Upper lobe of left lung (tissue), 6 donors: ENCODE results near the gene ITSN2. TPM values are rescaled to one million over a fixed set of nuclear protein-coding genes. Genes with fewer than 3 reads are reported as not detected.

Experiments used
- ATAC-seq, 2 donors: fragments of 200-7000 bp; cut with Tn5 transposase; one replicate each; pipeline ENCODE4 v1.9.1; 2022; ENCODE audit warnings: mild to moderate bottlenecking in 2 of 2, moderate library complexity in 2 of 2; ENCODE audit not compliant: low FRiP score in 2 of 2
- DNase-seq, 2 donors: peaks; one replicate each; pipeline ENCODE4 v3.0.0-alpha.2; 2019 to 2020
- H3K27ac ChIP-seq, 4 donors: fragments of 200-600 bp; sonication (generic); one replicate each; pipeline ENCODE4 v1.5.1; 2016 to 2019
- H3K27me3 ChIP-seq, 4 donors: fragments of 200-600 bp; sonication (generic); one replicate each; pipeline ENCODE4 v1.5.1; 2017 to 2019
- H3K36me3 ChIP-seq, 4 donors: fragments of 200-600 bp; sonication (generic); one replicate each; pipeline ENCODE4 v1.5.1; 2016 to 2019
- H3K4me1 ChIP-seq, 4 donors: fragments of 200-600 bp; sonication (generic); one replicate each; pipeline ENCODE4 v1.5.1; 2018 to 2019
- H3K4me3 ChIP-seq, 4 donors: fragments of 200-600 bp; sonication (generic); one replicate each; pipeline ENCODE4 v1.5.1; 2017 to 2019; ENCODE audit warnings: mild to moderate bottlenecking in 2 of 4, moderate library complexity in 1 of 4
- H3K9me3 ChIP-seq, 4 donors: fragments of 200-600 bp; sonication (generic); one replicate each; pipeline ENCODE4 v1.5.1; 2018 to 2019
- EP300 ChIP-seq, 4 donors: sonication (generic); formaldehyde crosslinking; IDR thresholded peaks; one replicate each; pipeline ENCODE4 v1.5.1; 2017; ENCODE audit warnings: antibody characterized with exemption in 4 of 4, control low read depth in 2 of 4
- POLR2A ChIP-seq, 4 donors: fragments of 450-650 bp; IDR thresholded peaks; one replicate each; pipeline ENCODE4 v1.5.1; 2016 to 2017; ENCODE audit warnings: antibody characterized with exemption in 4 of 4, mild to moderate bottlenecking in 2 of 4
- POLR2AphosphoS5 ChIP-seq, 2 donors: sonication (generic); formaldehyde crosslinking; IDR thresholded peaks; one replicate each; pipeline ENCODE4 v1.5.1; 2017; ENCODE audit warnings: antibody characterized with exemption in 2 of 2
- WGBS, 2 donors: methylation state at CpG; one replicate each; pipeline ENCODE4 v1.1.5; 2017 to 2018; 5-methylcytosine and 5-hydroxymethylcytosine counted together
- total RNA-seq, 6 donors: library from RNA; depleted of rRNA in 4 of 6; stranded (reverse); fragments of >200 nt in 4 of 6; gene quantifications; one replicate each; pipeline versions ENCODE4 v1.1.0 to v1.2.1, GENCODE V29; 2016 to 2021
- TF ChIP-seq, protein P1 (sequence below), 6 experiments: fragments of 450-650 bp in 4 of 6; fragments of 200-600 bp in 2 of 6; sonication (generic) in 2 of 6; IDR thresholded peaks; one replicate each; pipeline ENCODE4 v1.5.1; 2016 to 2019; ENCODE audit warnings: antibody characterized with exemption in 6 of 6
- donor health status: DM: no; HTN: no; CAD: no; lungs with moderate emphysema.
- donor health status: DM: no; HTN: yes; CAD: no; lungs with severe emphysema.

The ITSN2 gene
- total RNA-seq, 6 donors from 2014 or later = 73.4 to 119 (median 91.3) TPM

DNA sequence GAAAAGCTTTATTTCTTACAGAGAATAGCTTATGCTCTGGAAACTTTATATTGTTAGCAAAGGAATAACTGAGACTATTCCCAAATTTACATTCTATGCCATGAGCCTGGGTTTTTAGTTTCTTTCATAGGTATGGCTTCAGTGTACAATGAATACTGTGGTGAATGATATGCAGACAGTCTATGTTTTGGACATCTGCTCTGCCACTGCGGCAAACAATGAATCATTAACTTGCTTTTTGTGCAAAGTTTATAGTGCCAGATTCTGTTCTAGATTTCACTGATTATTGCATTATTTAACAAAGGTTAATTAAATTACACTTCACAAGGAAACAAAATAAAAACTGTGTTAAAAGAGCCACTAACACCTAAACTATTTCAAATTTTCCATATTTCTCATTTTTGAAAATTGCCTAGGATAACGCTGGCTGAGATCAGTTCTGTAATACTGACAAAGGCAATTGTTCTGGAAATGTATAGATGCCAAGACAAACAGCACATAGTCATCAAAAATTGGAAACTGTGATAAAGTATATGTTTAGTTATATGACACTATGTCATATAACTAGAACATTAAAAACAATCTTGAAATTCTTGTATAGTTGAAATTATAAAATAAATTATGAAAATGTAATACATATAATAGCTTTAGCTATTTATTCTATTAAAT, 74.7 kb downstream of the ITSN2 start:
- TF ChIP-seq EP300 (IDR thresholded peaks at IDR 0.05) (no peak), POLR2A (IDR thresholded peaks at IDR 0.05) (no peak), POLR2AphosphoS5 (IDR thresholded peaks at IDR 0.05) (no peak)
- TF ChIP-seq, protein P1, sequence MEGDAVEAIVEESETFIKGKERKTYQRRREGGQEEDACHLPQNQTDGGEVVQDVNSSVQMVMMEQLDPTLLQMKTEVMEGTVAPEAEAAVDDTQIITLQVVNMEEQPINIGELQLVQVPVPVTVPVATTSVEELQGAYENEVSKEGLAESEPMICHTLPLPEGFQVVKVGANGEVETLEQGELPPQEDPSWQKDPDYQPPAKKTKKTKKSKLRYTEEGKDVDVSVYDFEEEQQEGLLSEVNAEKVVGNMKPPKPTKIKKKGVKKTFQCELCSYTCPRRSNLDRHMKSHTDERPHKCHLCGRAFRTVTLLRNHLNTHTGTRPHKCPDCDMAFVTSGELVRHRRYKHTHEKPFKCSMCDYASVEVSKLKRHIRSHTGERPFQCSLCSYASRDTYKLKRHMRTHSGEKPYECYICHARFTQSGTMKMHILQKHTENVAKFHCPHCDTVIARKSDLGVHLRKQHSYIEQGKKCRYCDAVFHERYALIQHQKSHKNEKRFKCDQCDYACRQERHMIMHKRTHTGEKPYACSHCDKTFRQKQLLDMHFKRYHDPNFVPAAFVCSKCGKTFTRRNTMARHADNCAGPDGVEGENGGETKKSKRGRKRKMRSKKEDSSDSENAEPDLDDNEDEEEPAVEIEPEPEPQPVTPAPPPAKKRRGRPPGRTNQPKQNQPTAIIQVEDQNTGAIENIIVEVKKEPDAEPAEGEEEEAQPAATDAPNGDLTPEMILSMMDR (IDR thresholded peaks at IDR 0.05) = no peak
- no peaks in the 10 kb centered on the region for H3K27me3 ChIP-seq
- no peaks in the 10 kb centered on the region for H3K9me3 ChIP-seq
- no peaks in the 10 kb centered on the region for H3K4me1 ChIP-seq
- H3K27ac ChIP-seq = no peak overlapping the region
- H3K36me3 ChIP-seq = peaks cover 0 to 60% (median 13%) of the 10 kb centered on the region in 4 donors
- no peak for DNase-seq
- no peak for ATAC-seq
- 93 to 94% methylated on average over 2 of the region's 2 CpGs for WGBS, 2 donors
- no peak overlapping the region for H3K4me3 ChIP-seq

DNA sequence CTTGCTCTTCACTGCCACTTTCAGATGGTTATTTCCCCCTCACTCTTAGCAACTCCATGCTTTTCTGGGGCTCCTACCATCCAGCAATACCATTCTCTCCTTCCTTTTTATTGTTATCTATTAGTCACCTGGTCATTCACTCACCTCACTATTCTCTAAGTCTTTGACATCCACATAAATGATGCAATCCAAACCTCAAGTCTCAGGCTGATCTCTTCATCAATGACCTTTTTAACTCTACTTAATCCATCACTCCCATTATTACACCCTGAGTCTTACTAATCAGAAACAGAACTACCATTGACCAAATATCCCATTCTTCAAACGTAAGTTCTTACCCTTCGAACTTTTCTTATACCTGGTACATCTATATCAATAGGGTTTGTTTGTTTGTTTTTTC, 79.7 kb downstream of the ITSN2 start:
- TF ChIP-seq, protein P1 (IDR thresholded peaks at IDR 0.05) = no peak
- TF ChIP-seq POLR2AphosphoS5 (IDR thresholded peaks at IDR 0.05) (no peak), POLR2A (IDR thresholded peaks at IDR 0.05) (no peak), EP300 (IDR thresholded peaks at IDR 0.05) (no peak)
- 98 to 100% methylated on average over 2 of the region's 2 CpGs for WGBS, 2 donors
- H3K27me3 ChIP-seq = no peaks in the 10 kb centered on the region
- DNase-seq = no peak
- H3K9me3 ChIP-seq = no peaks in the 10 kb centered on the region
- ATAC-seq = no peak
- H3K27ac ChIP-seq = no peak overlapping the region
- peaks cover 0 to 46% (median 8%) of the 10 kb centered on the region in 4 donors for H3K36me3 ChIP-seq
- H3K4me3 ChIP-seq = no peak overlapping the region
- peaks cover 8 to 17% (median 10%) of the 10 kb centered on the region in 4 donors for H3K4me1 ChIP-seq

DNA sequence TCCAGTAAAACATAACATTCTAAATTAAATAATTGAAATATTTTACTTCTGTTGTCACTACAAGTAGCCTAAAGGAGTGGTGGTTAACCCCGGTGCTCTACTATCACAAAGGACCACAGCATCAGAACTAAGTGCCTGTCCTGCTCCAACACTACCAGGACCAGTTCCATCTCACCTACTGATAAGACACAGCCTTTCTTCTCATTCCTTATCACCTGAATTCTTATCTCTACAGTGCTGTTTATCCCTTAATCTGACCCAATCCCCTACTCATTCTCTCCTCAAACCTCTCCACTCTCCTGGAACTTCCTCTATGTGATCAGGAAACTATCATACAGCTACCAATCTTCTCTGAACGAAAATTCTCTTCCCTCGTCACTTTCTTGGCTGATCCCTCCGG, 80.2 kb downstream of the ITSN2 start:
- Histone ChIP-seq H3K27ac (no peak overlapping the region), H3K27me3 (no peaks in the 10 kb centered on the region), H3K4me1 (peaks cover 8 to 17% (median 10%) of the 10 kb centered on the region in 4 donors), H3K9me3 (no peaks in the 10 kb centered on the region), H3K4me3 (no peak overlapping the region), H3K36me3 (peaks cover 0 to 46% (median 7%) of the 10 kb centered on the region in 4 donors)
- WGBS, 2 donors = 86 to 90% methylated on average over 4 of the region's 4 CpGs
- DNase-seq = no peak
- TF ChIP-seq EP300 (IDR thresholded peaks at IDR 0.05) = no peak
- TF ChIP-seq POLR2AphosphoS5 (IDR thresholded peaks at IDR 0.05) = no peak
- TF ChIP-seq, protein P1 (IDR thresholded peaks at IDR 0.05) = no peak
- no peak for TF ChIP-seq POLR2A (IDR thresholded peaks at IDR 0.05)
- ATAC-seq = no peak

DNA sequence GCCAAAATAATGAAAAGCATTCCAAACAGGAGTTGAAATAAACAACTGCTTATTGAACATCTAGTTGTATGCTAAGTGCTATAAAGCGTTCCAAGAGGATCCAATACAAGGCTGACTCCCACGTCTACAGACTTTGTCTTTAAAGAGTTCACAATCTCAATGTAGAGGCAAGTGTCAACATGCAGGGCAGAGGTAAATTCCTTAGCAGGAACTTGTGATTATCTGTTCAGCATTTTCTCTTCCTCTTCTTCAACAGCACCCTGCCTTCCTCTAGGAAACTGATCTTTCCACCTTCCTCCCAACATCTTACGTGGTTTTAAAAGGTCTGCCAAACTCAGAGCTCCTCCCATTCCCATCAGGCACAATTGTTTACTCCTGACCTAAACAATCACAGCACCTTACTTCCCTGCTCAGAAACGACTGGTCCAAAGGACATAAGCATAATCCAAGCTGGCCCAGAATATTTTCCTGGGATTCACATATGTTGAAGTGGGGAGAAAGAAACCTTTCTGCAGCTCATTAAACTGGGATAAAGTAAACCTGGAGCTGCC, 83.9 kb downstream of the ITSN2 start:
- no peak overlapping the region for H3K4me3 ChIP-seq
- H3K27ac ChIP-seq = peak overlapping the region in 2 of 4 donors; percentile 21 to 58
- TF ChIP-seq POLR2AphosphoS5 (IDR thresholded peaks at IDR 0.05) = no peak
- TF ChIP-seq, protein P1 (IDR thresholded peaks at IDR 0.05) = no peak
- TF ChIP-seq POLR2A (IDR thresholded peaks at IDR 0.05) = no peak
- TF ChIP-seq EP300 (IDR thresholded peaks at IDR 0.05) = no peak
- peaks cover 0 to 59% (median 1%) of the 10 kb centered on the region in 4 donors for H3K36me3 ChIP-seq
- H3K27me3 ChIP-seq = no peaks in the 10 kb centered on the region
- ATAC-seq = peak in 1 of 2 donors; percentile 26
- WGBS, 2 donors = 42 to 48% methylated on average over 4 of the region's 4 CpGs
- H3K9me3 ChIP-seq = no peaks in the 10 kb centered on the region
- no peak for DNase-seq
- H3K4me1 ChIP-seq = peaks cover 9 to 17% (median 11%) of the 10 kb centered on the region in 4 donors
